Measurements from ENCODE around the gene SMYD3.

- TF ChIP-seq, protein P1, sequence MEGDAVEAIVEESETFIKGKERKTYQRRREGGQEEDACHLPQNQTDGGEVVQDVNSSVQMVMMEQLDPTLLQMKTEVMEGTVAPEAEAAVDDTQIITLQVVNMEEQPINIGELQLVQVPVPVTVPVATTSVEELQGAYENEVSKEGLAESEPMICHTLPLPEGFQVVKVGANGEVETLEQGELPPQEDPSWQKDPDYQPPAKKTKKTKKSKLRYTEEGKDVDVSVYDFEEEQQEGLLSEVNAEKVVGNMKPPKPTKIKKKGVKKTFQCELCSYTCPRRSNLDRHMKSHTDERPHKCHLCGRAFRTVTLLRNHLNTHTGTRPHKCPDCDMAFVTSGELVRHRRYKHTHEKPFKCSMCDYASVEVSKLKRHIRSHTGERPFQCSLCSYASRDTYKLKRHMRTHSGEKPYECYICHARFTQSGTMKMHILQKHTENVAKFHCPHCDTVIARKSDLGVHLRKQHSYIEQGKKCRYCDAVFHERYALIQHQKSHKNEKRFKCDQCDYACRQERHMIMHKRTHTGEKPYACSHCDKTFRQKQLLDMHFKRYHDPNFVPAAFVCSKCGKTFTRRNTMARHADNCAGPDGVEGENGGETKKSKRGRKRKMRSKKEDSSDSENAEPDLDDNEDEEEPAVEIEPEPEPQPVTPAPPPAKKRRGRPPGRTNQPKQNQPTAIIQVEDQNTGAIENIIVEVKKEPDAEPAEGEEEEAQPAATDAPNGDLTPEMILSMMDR (IDR thresholded peaks at IDR 0.05; ENCODE audit: insufficient read depth, low read length, poor library complexity, severe bottlenecking): no peak
- no peak for TF ChIP-seq EZH2phosphoT487 (conservative IDR thresholded peaks at IDR 0.05; ENCODE audit: low read length)
These were observed 177.2 kb downstream of the SMYD3 start for GRCh38 chr1:246329900-246330299.
